HG02938 (cell line): ENCODE results near the gene RPP14.
"Not testable (repeated sequence)": the region's sequence is repeated elsewhere in the genome, so short reads cannot be mapped to it uniquely, and the experiment has no call there.

Experiments
- ATAC-seq: cut with Tn5 transposase; IDR thresholded peaks from one replicate; pipeline ENCODE4 v1.9.1; 2021; ENCODE audit warnings: mild to moderate bottlenecking, moderate library complexity; ENCODE audit not compliant: unreplicated experiment

RPP14 gene

GRCh38 chr3:58290446-58290845 is 15.6 kb upstream of the RPP14 start:
- not testable (repeated sequence) for ATAC-seq

- no peak for ATAC-seq
These were observed 14.2 kb upstream of the RPP14 start for GRCh38 chr3:58291671-58292338.

DNA sequence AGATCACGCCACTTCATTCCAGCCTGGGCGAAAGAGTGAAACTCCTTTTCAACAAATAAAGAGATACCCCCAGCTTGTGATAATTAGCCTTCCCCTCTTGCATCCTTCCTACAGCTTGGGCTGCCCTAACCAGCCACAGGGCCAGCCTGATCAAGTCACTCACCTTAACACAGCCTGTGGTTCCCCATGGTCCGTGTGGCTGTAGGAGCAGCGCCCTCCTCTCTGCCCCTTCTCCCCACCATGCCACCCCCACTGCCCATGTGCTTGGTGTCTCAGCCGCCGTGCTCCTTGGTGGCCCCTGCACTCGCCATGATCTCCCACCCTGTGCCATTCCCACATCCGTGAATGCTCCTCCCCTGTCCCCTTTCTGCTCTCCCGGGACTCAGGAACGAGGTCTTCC is 13.2 kb upstream of the RPP14 start:
- ATAC-seq = no peak

- no peak for ATAC-seq
These were observed 12.5 kb upstream of the RPP14 start for GRCh38 chr3:58293516-58293915.

DNA sequence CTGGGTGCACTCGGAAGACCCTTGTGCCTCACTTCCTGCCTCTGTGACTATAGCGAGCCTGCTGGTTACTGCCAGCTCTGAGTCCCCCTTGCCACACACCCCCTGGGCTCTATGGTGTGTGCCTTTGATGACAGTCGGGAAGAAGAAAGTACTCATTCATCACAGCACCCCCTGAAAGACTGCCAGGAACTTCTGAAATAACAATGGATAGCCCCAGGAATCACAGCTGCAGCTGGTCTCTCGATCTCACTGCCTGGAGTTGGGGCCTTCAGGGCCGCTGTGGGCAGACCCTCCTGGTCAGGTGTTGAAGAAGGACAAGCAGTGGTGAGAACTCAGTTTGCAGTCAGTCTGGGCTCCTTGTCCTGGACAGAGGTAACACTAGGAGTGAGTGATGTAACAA is 9.8 kb upstream of the RPP14 start:
- no peak for ATAC-seq

- no peak for ATAC-seq
These were observed 9.2 kb upstream of the RPP14 start for GRCh38 chr3:58296843-58297242.

DNA sequence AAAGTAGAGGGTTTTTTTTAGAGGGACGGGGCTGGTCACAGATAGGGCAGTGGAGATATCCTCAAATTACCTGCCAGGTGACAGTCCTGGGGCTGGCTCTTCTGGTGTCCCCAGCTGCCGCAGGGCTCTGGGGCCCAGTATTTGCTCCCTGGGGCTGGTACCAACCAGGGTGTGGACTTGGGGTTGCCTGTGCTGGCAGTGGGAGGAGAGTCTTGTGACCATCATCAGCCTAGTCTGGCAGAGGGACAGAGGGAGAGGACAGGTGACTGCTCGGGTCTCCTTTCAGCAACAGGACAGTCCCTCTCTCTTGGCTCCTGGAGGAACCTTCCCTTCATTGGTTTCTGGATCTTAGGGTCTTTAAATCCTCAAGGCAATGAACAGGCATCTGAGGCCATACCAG is 7.9 kb upstream of the RPP14 start:
- ATAC-seq = no peak

GRCh38 chr3:58299075-58299474 is 7.0 kb upstream of the RPP14 start:
- no peak for ATAC-seq

DNA sequence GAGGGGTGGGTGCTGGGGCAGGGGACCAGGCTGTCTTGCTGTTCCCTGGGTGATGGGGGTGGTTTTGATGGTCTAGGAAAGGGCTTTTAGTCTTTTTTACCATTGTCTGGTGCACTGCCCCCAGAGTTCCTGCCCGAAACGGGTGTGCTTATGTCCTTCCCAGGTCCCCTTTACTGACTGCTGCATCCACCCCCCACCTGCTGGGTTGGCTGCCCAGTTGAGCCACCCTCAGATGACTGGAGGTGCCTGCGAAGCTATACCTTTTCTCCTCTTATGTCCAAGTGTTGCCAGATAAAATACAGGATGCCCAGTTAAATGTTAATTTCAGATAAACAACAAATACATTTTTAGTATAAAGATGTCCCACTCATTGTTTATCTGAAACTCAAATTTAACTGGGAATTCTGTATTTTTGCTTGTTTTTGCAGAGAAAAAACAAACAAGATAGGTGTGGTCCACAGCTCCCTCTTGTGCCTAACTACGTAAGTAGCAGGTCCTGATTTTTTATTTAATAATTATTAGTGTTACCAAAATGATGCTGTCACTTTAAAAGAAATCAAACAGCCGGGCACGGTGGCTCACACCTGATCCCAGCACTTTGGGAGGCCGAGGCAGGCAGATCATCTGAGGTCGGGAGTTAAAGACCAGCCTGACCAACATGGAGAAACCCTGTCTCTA is 6.1 kb upstream of the RPP14 start:
- ATAC-seq = no peak

DNA sequence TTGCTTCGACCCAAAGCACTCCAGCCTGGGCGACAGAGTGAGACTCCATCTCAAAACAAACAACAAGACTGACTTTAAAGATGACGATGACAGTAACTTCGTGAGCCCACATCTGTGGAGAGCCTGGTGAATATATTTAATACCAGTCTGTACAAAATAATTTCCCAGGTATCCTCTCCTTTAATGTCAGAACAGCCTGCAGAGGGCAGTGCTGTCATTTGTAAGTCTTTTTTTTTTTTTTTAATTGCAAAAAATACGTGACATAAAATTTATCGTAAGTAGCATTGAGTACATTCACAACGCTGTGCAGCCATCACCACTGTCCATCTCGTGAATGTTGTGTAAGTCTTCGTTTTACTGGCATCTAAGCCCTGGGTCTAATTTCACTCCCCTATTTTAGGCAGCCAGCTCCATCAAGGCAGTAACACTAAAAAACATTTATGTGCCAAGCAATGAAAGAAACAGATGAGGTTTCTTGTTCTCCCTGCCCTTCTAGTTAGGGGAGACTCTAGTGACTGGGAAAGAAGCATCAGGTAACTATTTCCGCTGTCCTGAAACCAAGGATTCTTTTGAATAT is 1.7 kb downstream of the RPP14 start:
- ATAC-seq = no peak

DNA sequence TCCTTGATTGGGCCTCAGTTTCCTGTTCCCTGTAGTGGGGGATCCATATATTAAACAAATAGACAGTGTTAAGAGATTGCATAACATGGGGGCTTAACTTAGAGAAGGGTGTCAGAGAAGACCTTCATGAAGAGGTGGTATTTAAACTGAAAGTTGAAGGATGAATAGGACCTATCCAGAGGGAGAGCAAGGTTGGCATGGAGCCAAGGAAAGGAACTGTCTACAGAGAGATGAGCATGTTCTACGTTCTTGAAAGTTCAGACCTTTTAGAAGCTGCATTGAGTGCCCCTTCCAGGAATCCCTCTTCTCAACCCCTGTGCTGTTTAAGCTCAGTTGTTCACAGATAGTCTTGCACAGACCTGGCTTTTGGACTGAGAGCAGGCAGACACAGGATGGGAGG is 2.7 kb downstream of the RPP14 start:
- ATAC-seq = no peak

DNA sequence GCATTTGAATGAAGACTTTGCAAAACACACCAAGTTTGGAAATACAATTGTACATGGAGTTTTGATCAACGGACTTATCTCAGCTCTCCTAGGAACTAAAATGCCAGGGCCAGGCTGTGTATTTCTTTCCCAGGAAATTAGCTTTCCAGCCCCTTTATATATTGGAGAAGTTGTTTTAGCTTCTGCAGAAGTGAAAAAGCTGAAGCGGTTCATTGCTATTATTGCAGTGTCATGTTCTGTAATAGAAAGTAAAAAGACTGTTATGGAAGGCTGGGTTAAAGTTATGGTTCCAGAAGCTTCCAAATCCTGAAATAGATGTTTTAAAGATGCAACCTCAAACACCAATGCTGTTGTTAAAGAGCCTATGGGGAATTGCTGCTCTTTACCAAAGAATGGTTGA is 11.8 kb downstream of the RPP14 start:
- no peak for ATAC-seq

DNA sequence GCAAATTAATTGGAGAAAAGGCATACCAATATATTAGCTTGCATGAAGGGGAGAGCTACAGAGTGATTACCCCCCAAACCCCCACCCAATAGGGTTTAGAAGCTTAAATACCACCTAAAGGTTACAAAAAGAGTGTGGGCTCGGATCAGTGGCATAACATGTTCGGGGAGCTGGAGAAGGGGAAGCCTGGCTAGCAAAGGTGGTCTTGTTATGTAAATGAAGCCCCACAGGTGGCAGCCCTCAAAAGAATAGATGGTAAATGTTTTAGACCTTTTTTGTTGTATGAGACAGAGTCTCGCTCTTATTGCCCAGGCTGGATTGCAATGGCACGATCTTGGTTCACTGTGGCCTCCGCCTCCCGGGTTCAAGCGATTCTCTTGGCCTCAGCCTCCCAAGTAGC is 15.7 kb downstream of the RPP14 start:
- ATAC-seq = no peak

- no peak for ATAC-seq
These were observed 16.7 kb downstream of the RPP14 start for GRCh38 chr3:58322793-58323192.

GRCh38 chr3:58323529-58324390 is 17.7 kb downstream of the RPP14 start:
- no peak for ATAC-seq

DNA sequence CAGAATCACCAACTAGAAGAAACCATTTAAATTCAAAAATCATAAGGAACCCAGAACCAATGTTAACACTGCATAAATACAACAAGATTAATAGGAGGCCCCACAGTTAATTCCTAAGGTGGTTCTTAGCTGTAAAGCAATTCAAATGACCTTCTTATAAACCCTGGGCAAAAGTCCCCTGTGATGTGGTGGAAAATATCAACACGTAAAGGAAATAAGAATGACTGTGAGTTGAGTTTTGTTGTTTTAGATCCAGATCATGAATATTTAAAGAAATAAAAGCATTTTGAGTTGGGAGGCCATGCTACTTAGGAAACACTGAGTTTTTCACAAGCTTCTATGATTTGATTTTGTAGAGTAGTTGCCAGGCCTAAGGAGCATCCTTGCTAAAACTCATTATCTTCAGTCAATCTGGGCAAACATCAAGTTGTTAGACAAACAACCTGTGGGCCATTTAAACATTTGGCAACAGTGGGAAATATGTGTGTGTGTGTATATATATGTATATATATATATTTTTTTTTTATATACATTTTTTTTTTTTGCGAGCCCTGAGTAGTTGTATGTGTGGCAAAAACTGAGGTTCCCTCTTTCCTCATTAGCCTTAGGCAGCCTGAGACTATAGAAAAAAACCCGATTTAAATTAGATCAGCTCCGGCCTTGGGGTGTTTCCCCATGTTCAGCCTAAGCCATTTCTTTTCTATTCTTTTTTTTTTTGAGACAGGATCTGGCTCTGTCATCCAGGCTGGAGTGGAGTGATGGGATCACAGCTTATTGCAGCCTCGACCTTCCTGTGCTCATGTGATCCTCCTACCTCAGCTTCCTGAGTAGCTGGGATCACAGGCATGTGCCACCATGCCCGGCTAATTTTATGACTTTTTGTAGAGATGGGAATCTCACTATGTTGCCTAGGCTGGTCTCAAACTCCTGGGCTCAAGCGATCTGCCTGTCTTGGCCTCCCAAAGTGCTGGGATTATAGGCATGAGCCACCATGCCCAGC is 18.6 kb downstream of the RPP14 start:
- no peak for ATAC-seq

DNA sequence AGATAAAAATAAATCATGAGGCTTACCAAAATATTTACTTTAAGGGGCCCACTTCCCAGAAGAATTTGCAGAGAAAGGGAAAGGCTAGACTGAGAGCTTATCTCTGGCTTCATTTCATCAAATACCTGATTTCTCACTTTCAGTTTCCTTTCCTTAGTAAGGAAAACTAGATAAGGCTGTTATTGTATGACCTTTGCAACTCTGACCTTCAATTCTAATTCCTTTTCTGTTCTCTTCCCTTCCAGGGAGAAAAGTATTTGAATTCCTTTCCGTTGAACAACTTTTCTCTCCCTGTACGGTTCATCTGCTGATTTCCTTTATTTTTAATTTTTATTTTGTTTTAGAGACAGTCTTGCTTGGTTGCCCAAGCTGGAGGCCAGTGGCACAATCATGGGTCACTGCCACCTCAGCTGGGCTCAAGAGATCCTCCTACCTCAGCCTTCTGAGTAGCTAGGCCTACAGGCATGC is 19.5 kb downstream of the RPP14 start:
- ATAC-seq = no peak

DNA sequence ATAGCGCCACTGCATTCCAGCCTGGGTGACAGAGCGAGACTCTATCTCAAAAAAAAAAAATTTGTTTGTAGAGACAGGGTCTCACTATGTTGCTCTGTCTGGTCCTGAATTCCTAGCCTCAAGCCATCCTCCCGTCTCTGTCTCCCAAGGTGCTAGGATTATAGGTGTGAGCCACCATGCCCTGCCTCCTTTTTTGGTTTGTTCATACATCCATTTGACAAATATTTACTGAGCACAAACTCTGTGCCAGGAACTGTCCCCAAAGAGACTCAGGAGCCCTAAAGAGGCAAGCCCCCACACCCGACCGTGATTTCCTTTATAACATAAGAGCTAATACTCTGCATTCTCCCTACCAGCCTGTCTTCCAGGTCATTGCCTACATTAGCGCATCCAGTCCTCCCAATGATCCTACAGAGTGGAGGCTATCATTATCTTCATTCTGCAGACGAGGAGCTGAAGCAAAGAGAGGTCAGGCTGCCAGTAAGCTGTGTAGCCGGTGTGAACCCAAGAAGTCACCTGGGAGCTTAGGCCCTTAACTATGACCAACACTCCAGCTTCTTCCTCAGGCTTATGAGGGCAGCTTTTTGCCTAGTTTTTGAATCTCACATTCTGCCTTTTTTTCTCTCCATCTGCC is 20.3 kb downstream of the RPP14 start:
- ATAC-seq = no peak

GRCh38 chr3:58329150-58329921 is 23.3 kb downstream of the RPP14 start:
- no peak for ATAC-seq
